ENCODE results near the gene ANO8.

ANO8 gene

GRCh38 chr19:17311455-17312188 is 23.0 kb downstream of the ANO8 start:
- H3K27ac ChIP-seq: no peak overlapping the region

DNA sequence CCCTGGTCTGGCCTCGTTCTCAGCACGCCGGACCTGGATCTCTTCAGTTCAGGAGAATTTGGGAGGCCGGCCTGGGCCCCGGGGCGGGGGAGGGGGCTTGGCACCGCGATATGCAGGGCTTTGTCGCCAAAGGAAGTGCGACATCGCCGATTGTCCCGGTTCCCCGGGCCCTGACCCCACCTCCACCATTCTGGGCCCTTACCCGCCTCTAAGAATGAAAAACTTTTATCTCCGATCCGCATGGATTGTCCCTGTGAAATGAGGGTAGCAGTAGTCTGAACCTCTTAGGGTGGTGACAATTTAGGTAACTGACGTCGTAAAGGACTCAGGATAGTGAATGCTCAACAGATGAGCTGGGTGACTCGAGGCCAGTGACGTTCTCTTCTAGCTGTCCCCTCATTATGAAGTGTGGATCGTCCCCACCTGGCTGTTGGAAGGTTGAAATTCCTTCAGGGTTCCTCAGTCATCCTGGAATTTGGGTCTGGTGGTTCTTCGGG is 24.6 kb downstream of the ANO8 start:
- no peak for TF ChIP-seq ZFX (IDR thresholded peaks at IDR 0.05)
- no peak for TF ChIP-seq CTCF (conservative IDR thresholded peaks at IDR 0.05)
- peak overlapping the region; percentile 91 for H3K27ac ChIP-seq

More at GRCh38 chr19:17311455-17312188, 23.0 kb downstream of the ANO8 start:
- no peak for TF ChIP-seq ZFX (IDR thresholded peaks at IDR 0.05)
- no peak for TF ChIP-seq CTCF (conservative IDR thresholded peaks at IDR 0.05)

- TF ChIP-seq ZFX (IDR thresholded peaks at IDR 0.05) (peak; percentile 52; the same call in 1 of the 2 replicates), CTCF (conservative IDR thresholded peaks at IDR 0.05) (no peak)
- peak within 1 kb of the TSS; percentile 91 for H3K27ac ChIP-seq
Measured at GRCh38 chr19:17309198-17309964, 25.3 kb downstream of the ANO8 start, which contains the start of gene DDA1. DDA1 (plus strand) TSS chr19:17309563; CDS start chr19:17309655, 92 bp downstream.

DNA sequence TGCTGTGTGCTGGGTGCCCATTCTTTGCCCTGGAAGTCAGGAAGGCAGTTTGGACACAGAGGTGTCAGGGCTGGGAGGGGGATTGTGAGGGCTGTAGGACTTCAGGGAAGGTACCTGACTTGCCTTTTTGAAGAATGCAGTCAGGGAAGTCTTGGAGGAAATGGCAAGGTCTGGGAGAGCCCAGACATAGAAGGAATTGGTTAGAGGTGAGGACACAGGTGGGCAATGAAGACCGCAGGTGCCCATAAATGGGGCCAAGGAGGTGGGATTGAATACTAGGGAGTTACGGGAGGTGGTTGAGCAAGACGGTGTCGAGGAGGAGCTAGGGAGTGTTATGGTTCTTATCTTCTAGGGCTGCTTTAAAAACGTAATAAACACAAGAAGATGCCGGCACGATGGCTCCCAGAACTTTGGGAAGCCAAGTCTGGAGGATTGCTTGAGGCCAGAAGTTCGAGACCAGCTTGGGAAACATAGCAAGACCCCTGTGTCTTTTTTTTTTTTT is 26.7 kb downstream of the ANO8 start:
- no peak overlapping the region for H3K27ac ChIP-seq
- TF ChIP-seq ZFX (IDR thresholded peaks at IDR 0.05): no peak
- TF ChIP-seq CTCF (conservative IDR thresholded peaks at IDR 0.05): no peak

DNA sequence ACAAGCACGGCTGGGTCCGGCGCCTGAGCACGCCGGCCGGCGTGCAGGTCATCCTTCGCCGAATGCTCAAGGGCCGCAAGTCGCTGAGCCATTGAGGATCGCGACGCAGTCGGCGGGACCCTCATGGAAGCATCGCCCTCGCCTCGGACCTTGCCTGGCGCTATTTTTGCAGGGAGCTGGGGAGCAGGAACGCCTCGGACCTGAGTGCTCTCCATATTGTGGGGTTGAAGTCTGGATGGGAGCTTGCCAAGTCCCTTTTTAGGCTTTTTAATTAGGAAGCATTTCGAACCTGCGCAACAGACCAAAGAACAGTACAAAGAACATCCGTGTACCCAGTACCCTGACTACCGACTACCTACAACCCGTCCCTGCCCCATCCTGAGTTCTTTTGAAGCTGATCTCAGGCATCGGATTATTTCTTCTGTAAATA is 28.4 kb downstream of the ANO8 start:
- TF ChIP-seq CTCF (conservative IDR thresholded peaks at IDR 0.05) (no peak), ZFX (IDR thresholded peaks at IDR 0.05) (peak; percentile 57; the same call in 1 of the 2 replicates)
- peak overlapping the region; percentile 92 for H3K27ac ChIP-seq

- H3K27ac ChIP-seq: peak within 1 kb of the TSS; percentile 92
- TF ChIP-seq ZFX (IDR thresholded peaks at IDR 0.05): peak; percentile 88
- peak; percentile 95 for TF ChIP-seq CTCF (conservative IDR thresholded peaks at IDR 0.05)
Measured at GRCh38 chr19:17305517-17306284, 29.0 kb downstream of the ANO8 start, which contains the start of gene MRPL34. MRPL34 (plus strand) TSS chr19:17305872; CDS start chr19:17305893, 21 bp downstream.
